Hepatocyte (in vitro differentiated cells): ENCODE data around the gene WDR89. TPM values are rescaled to one million over a fixed set of nuclear protein-coding genes. Genes with fewer than 3 reads are reported as not detected.
"Not testable (repeated sequence)": the region's sequence is repeated elsewhere in the genome, so short reads cannot be mapped to it uniquely, and the experiment has no call there.

Source experiments
- DNase-seq: peaks from one replicate; pipeline ENCODE4 v3.0.0-alpha.2; 2016; ENCODE audit warnings: low spot score
- H2AFZ ChIP-seq: fragments of 200-600 bp; sonication (generic); 2 replicates; pipeline ENCODE4 v1.6.0; 2016; ENCODE audit warnings: antibody characterized with exemption, mild to moderate bottlenecking
- H3K27ac ChIP-seq: fragments of 200-600 bp; sonication (generic); 2 replicates; pipeline ENCODE4 v1.5.1; 2016; ENCODE audit warnings: mild to moderate bottlenecking
- H3K27me3 ChIP-seq: fragments of 200-600 bp; sonication (generic); 2 replicates; pipeline ENCODE4 v1.6.1; 2016
- H3K36me3 ChIP-seq: fragments of 200-600 bp; sonication (generic); replicated peaks from 2 replicates; pipeline ENCODE4 v1.5.1; 2016; ENCODE audit warnings: low read depth; ENCODE audit not compliant: insufficient read depth
- H3K4me1 ChIP-seq: fragments of 200-600 bp; sonication (generic); 2 replicates; pipeline ENCODE4 v1.5.1; 2016; ENCODE audit warnings: mild to moderate bottlenecking, moderate library complexity; ENCODE audit not compliant: insufficient read depth
- H3K4me2 ChIP-seq: fragments of 200-600 bp; sonication (generic); 2 replicates; pipeline ENCODE4 v1.6.0; 2016
- H3K4me3 ChIP-seq: fragments of 200-600 bp; sonication (generic); 2 replicates; pipeline ENCODE4 v1.5.1; 2016; ENCODE audit warnings: mild to moderate bottlenecking
- H3K79me2 ChIP-seq: fragments of 200-600 bp; sonication (generic); 2 replicates; pipeline ENCODE4 v1.6.0; 2017; ENCODE audit warnings: mild to moderate bottlenecking
- H3K9me2 ChIP-seq: fragments of 200-600 bp; sonication (generic); replicated peaks from 2 replicates; pipeline ENCODE4 v1.6.0; 2017; ENCODE audit warnings: mild to moderate bottlenecking; ENCODE audit not compliant: insufficient read depth
- H3K9me3 ChIP-seq: fragments of 200-600 bp; sonication (generic); 2 replicates; pipeline ENCODE4 v1.5.1; 2016; ENCODE audit warnings: low read depth, mild to moderate bottlenecking
- H4K20me1 ChIP-seq: fragments of 200-600 bp; sonication (generic); 2 replicates; pipeline ENCODE4 v1.6.0; 2016; ENCODE audit warnings: mild to moderate bottlenecking; ENCODE audit not compliant: insufficient read depth, poor library complexity, severe bottlenecking
- CTCF ChIP-seq: fragments of 200-600 bp; sonication (generic); IDR thresholded peaks from 2 replicates; pipeline ENCODE4 v1.5.1; 2016; ENCODE audit warnings: antibody characterized with exemption, mild to moderate bottlenecking; ENCODE audit not compliant: poor library complexity
- EZH2 ChIP-seq: fragments of 200-600 bp; sonication (generic); IDR thresholded peaks from 2 replicates; pipeline ENCODE4 v1.6.1; 2016; ENCODE audit warnings: antibody characterized with exemption, mild to moderate bottlenecking, borderline replicate concordance
- EZH2phosphoT487 ChIP-seq: fragments of 200-600 bp; sonication (generic); IDR thresholded peaks from one replicate; pipeline ENCODE4 v1.6.1; 2018; ENCODE audit warnings: antibody characterized with exemption, mild to moderate bottlenecking, low read depth, moderate library complexity; ENCODE audit not compliant: unreplicated experiment, severe bottlenecking
- WGBS: methylation state at CpG from one replicate; pipeline ENCODE4 v1.1.6; 2016; ENCODE audit warnings: low lambda C conversion rate; ENCODE audit errors: missing lambda C conversion rate; 5-methylcytosine and 5-hydroxymethylcytosine counted together
- polyA plus RNA-seq: library from polyadenylated mRNA; unstranded; fragments of >200 nt; fragmentation: Nextera tagmentation; extraction: Ambion mirVana; gene quantifications from 2 replicates; pipeline ENCODE4 v1.2.1, GENCODE V29; 2016
- total RNA-seq: library from RNA; depleted of rRNA; stranded (reverse); fragments of >200 nt; gene quantifications from 2 replicates; pipeline ENCODE4 v1.2.3, GENCODE V29; 2014

Gene WDR89
- total and polyA plus RNA-seq, 2 experiments from 2014 or later = 3.9 to 14.6 TPM

- Histone ChIP-seq H3K9me2 (no peaks in the 10 kb centered on the region), H3K36me3 (no peaks in the 10 kb centered on the region), H3K27ac (no peak overlapping the region), H3K4me2 (no peak overlapping the region), H3K4me3 (no peak overlapping the region), H4K20me1 (no peaks in the 10 kb centered on the region), H3K79me2 (no peaks in the 10 kb centered on the region), H3K9me3 (no peaks in the 10 kb centered on the region), H2AFZ (no peak overlapping the region), H3K4me1 (no peaks in the 10 kb centered on the region), H3K27me3 (no peaks in the 10 kb centered on the region)
- 71% methylated on average over 1 of the region's 1 CpG for WGBS
- DNase-seq = no peak
- TF ChIP-seq EZH2phosphoT487 (no peak), CTCF (no peak), EZH2 (no peak)
Observed at GRCh38 chr14:63666335-63666734, 24.7 kb upstream of the WDR89 start.

GRCh38 chr14:63663428-63664341, 22.0 kb upstream of the WDR89 start:
- no peak for TF ChIP-seq EZH2phosphoT487
- TF ChIP-seq CTCF = no peak
- no peak for TF ChIP-seq EZH2
- Histone ChIP-seq H3K27ac (no peak overlapping the region), H3K79me2 (no peaks in the 10 kb centered on the region), H3K4me2 (no peak overlapping the region), H3K27me3 (no peaks in the 10 kb centered on the region), H3K9me2 (no peaks in the 10 kb centered on the region), H3K4me3 (no peak overlapping the region), H3K4me1 (no peaks in the 10 kb centered on the region), H2AFZ (no peak overlapping the region), H4K20me1 (no peaks in the 10 kb centered on the region), H3K36me3 (no peaks in the 10 kb centered on the region), H3K9me3 (no peaks in the 10 kb centered on the region)
- no peak for DNase-seq
- WGBS = 92% methylated on average over 12 of the region's 12 CpGs

- TF ChIP-seq EZH2 = no peak
- TF ChIP-seq CTCF = no peak
- no peak for TF ChIP-seq EZH2phosphoT487
- WGBS = 97% methylated on average over 8 of the region's 8 CpGs
- Histone ChIP-seq H3K9me2 (no peaks in the 10 kb centered on the region), H2AFZ (no peak overlapping the region), H3K4me3 (no peak overlapping the region), H3K79me2 (no peaks in the 10 kb centered on the region), H3K27ac (no peak overlapping the region), H3K4me1 (no peaks in the 10 kb centered on the region), H3K4me2 (no peak overlapping the region), H3K36me3 (no peaks in the 10 kb centered on the region), H3K27me3 (no peaks in the 10 kb centered on the region), H3K9me3 (no peaks in the 10 kb centered on the region), H4K20me1 (no peaks in the 10 kb centered on the region)
- DNase-seq = no peak
Observed at GRCh38 chr14:63662776-63663175, 21.1 kb upstream of the WDR89 start.

GRCh38 chr14:63661881-63662280, 20.2 kb upstream of the WDR89 start:
- not testable (repeated sequence) for DNase-seq, H2AFZ ChIP-seq, H3K4me1 ChIP-seq, H3K4me2 ChIP-seq, H4K20me1 ChIP-seq, H3K27me3 ChIP-seq, H3K9me2 ChIP-seq, H3K9me3 ChIP-seq, H3K4me3 ChIP-seq, H3K79me2 ChIP-seq, H3K27ac ChIP-seq, H3K36me3 ChIP-seq
- WGBS = 98% methylated on average over 10 of the region's 10 CpGs
